ENCODE measurements around the gene PKP4. TPM values are rescaled to one million over a fixed set of nuclear protein-coding genes. Genes with fewer than 3 reads are reported as not detected.

The PKP4 gene
- total and polyA plus RNA-seq, 7 donors: 6.8 to 23.8 (median 18.0) TPM

GRCh38 chr2:158718196-158718585, 261.4 kb downstream of the PKP4 start:
- H3K36me3 ChIP-seq (ENCODE audit: insufficient read depth in 1 of 2, low read depth in 1 of 2): no peaks in the 10 kb centered on the region
- H3K27ac ChIP-seq: no peak overlapping the region
- intact Hi-C loops (cut with DNase I): no loop called here
- DNase-seq (no peak), ATAC-seq (no peak)
- H3K9me3 ChIP-seq: no peaks in the 10 kb centered on the region
- H3K4me3 ChIP-seq: no peak overlapping the region
- TF ChIP-seq CTCF (IDR thresholded peaks at IDR 0.05): no peak
- peaks cover 0 to 5% (median 0%) of the 10 kb centered on the region in 3 donors for H3K27me3 ChIP-seq (ENCODE audit: insufficient read depth in 3 of 3, low read length in 2 of 3)
- H3K4me1 ChIP-seq: no peaks in the 10 kb centered on the region

GRCh38 chr2:158718851-158719250, 262.1 kb downstream of the PKP4 start:
- no peak for DNase-seq
- Histone ChIP-seq H3K36me3 (ENCODE audit: insufficient read depth in 1 of 2, low read depth in 1 of 2) (no peaks in the 10 kb centered on the region), H3K9me3 (no peaks in the 10 kb centered on the region), H3K4me1 (no peaks in the 10 kb centered on the region), H3K27me3 (ENCODE audit: insufficient read depth in 3 of 3, low read length in 2 of 3) (peaks cover 0 to 8% (median 0%) of the 10 kb centered on the region in 3 donors), H3K27ac (no peak overlapping the region), H3K4me3 (no peak overlapping the region)
- no peak for TF ChIP-seq CTCF (IDR thresholded peaks at IDR 0.05)
- intact Hi-C loops (cut with DNase I): no loop called here
- 88 to 94% (median 94%) methylated on average over 5 of the region's 5 CpGs for WGBS, 3 donors
- no peak for ATAC-seq

- Histone ChIP-seq H3K36me3 (ENCODE audit: insufficient read depth in 1 of 2, low read depth in 1 of 2) (no peaks in the 10 kb centered on the region), H3K4me1 (no peaks in the 10 kb centered on the region), H3K27ac (no peak overlapping the region), H3K27me3 (ENCODE audit: insufficient read depth in 3 of 3, low read length in 2 of 3) (peaks cover 0 to 8% (median 0%) of the 10 kb centered on the region in 3 donors), H3K4me3 (no peak overlapping the region), H3K9me3 (no peaks in the 10 kb centered on the region)
- TF ChIP-seq CTCF (IDR thresholded peaks at IDR 0.05): no peak
- WGBS, 3 donors: 92 to 95% (median 93%) methylated on average over 5 of the region's 5 CpGs
- no peak for DNase-seq
- ATAC-seq: no peak
- intact Hi-C loops (cut with DNase I): no loop called here
Observed at GRCh38 chr2:158719403-158719802, 262.7 kb downstream of the PKP4 start.

GRCh38 chr2:158722266-158723105, 265.7 kb downstream of the PKP4 start:
- Histone ChIP-seq H3K4me1 (no peaks in the 10 kb centered on the region), H3K36me3 (ENCODE audit: insufficient read depth in 1 of 2, low read depth in 1 of 2) (no peaks in the 10 kb centered on the region), H3K27ac (no peak overlapping the region), H3K4me3 (no peak overlapping the region), H3K9me3 (no peaks in the 10 kb centered on the region), H3K27me3 (ENCODE audit: insufficient read depth in 3 of 3, low read length in 2 of 3) (peaks cover 0 to 8% (median 0%) of the 10 kb centered on the region in 3 donors)
- no peak for DNase-seq
- ATAC-seq: no peak
- intact Hi-C loops (cut with DNase I): no loop called here
- 80 to 86% (median 80%) methylated on average over 9 of the region's 9 CpGs for WGBS, 3 donors
- no peak for TF ChIP-seq CTCF (IDR thresholded peaks at IDR 0.05)
